ENCODE data around the gene AFF3. TPM values are rescaled to one million over a fixed set of nuclear protein-coding genes. Genes with fewer than 3 reads are reported as not detected.
A peak's percentile ranks its signal among the peaks of the same experiment; 100 is the strongest.

The AFF3 gene
- total and polyA plus RNA-seq, 2 experiments from 2014 or later, result 12.0 to 12.8 TPM

DNA sequence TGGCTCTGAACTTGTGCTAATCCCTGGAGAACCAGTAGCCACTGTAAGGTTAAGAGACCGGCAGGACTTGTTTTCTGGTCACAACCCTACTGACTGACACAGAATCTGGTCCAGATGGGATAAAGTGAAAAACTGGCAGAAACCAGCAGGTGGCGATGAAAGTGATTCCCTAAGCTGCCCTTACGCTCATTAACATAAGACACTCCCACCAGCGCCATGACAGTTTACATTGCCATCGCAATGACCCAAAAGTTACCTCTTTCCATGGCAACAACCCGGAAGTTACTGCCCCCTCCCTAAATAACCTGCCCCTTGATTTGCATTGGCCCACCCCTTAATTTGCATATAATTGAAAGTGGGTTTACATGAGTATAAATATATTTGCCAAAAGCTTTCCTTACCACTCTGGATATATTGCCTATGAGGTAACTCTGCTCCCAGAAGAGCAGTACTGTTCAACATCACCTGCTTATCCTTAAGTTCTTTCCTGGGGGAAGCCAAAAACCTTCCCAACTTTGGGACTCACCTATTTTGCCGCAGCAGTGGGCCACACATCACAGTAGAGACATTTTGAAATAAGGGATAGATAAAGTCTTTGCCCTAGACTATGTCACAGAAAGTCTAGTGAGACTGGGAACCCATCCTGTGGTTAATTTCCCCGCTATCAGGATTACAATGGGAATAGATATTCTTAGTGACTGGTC lies 35.8 kb upstream of the AFF3 start:
- H3K4me3 ChIP-seq, result no peak overlapping the region
- no peak overlapping the region for H3K27ac ChIP-seq
- H3K36me3 ChIP-seq, result no peaks in the 10 kb centered on the region
- TF ChIP-seq, protein P1, sequence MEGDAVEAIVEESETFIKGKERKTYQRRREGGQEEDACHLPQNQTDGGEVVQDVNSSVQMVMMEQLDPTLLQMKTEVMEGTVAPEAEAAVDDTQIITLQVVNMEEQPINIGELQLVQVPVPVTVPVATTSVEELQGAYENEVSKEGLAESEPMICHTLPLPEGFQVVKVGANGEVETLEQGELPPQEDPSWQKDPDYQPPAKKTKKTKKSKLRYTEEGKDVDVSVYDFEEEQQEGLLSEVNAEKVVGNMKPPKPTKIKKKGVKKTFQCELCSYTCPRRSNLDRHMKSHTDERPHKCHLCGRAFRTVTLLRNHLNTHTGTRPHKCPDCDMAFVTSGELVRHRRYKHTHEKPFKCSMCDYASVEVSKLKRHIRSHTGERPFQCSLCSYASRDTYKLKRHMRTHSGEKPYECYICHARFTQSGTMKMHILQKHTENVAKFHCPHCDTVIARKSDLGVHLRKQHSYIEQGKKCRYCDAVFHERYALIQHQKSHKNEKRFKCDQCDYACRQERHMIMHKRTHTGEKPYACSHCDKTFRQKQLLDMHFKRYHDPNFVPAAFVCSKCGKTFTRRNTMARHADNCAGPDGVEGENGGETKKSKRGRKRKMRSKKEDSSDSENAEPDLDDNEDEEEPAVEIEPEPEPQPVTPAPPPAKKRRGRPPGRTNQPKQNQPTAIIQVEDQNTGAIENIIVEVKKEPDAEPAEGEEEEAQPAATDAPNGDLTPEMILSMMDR (IDR thresholded peaks at IDR 0.05; ENCODE audit: low read depth, low read length), result peak; percentile 38
- H3K27me3 ChIP-seq, result no peaks in the 10 kb centered on the region
- DNase-seq (ENCODE audit: low read depth in 1 of 2, low spot score in 1 of 2), result peak; percentile 53 to 60
- peaks cover 5% of the 10 kb centered on the region for H3K4me1 ChIP-seq (ENCODE audit: low read depth)
- H3K9me3 ChIP-seq (ENCODE audit: low read depth), result no peaks in the 10 kb centered on the region

DNA sequence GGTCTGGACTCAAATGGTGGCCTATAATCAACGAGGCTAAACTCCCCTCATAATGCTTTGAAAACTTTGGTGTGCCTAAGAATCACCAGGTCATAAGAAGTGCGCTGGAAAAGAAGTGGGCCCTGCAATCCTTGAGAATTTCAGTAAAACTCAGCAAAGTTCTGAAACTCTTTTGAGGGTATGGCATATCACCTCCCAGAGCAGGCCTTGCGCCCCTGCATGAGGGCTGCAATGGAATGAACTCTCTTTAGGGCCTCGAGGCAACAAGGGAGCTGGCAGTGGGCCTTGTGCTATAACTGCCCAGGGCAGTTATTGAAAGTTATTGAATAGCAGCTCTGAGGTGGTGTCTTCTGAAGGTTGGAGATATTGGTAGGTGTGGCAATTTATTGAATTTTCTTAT lies 34.5 kb upstream of the AFF3 start:
- DNase-seq (ENCODE audit: low read depth in 1 of 2, low spot score in 1 of 2), result no peak
- Histone ChIP-seq H3K27me3 (no peaks in the 10 kb centered on the region), H3K4me1 (ENCODE audit: low read depth) (no peaks in the 10 kb centered on the region), H3K36me3 (no peaks in the 10 kb centered on the region), H3K27ac (no peak overlapping the region), H3K9me3 (ENCODE audit: low read depth) (no peaks in the 10 kb centered on the region), H3K4me3 (no peak overlapping the region)
- TF ChIP-seq, protein P1 (IDR thresholded peaks at IDR 0.05; ENCODE audit: low read depth, low read length), result no peak

DNA sequence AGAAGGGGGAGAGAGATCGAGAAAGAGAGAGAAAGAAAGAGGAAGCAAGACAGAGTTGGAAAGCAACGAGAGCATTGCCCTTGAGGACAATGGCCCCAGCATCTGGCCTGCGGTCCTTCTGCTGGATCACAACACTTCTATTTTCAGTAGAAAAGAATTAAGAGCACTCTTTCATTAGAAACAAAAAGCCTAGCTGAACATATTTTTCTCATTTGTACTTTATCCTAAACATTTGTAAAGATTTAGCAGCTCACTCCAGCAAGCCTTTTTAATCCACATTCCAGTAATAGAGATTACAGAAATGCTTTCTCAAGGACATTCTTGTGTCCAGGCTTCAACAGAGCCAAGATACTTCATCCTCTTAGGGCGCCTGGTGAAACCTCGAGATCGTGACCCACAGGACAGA lies 31.6 kb upstream of the AFF3 start:
- DNase-seq (ENCODE audit: low read depth in 1 of 2, low spot score in 1 of 2), result no peak
- Histone ChIP-seq H3K27me3 (no peaks in the 10 kb centered on the region), H3K4me1 (ENCODE audit: low read depth) (no peaks in the 10 kb centered on the region), H3K36me3 (no peaks in the 10 kb centered on the region), H3K9me3 (ENCODE audit: low read depth) (no peaks in the 10 kb centered on the region), H3K4me3 (no peak overlapping the region), H3K27ac (no peak overlapping the region)
- TF ChIP-seq, protein P1 (IDR thresholded peaks at IDR 0.05; ENCODE audit: low read depth, low read length), result no peak

DNA sequence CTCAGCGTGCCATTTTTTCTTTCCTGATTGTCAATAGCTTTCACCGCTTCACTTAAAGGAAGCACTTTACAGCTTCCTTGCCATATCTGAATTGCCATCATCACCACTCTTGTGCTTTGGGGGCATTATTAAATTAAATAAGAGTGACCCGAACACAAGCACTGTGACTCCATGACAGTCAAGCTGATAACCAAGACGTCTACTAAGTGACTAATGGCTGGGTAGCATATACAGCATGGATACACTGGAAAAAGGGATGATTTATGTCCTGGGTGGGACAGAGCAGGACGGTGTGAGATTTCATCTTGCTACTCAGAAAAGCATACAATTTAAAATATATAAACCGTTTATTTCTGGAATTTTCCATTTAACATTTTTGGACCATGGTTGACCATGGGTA lies 24.3 kb upstream of the AFF3 start:
- Histone ChIP-seq H3K27ac (no peak overlapping the region), H3K36me3 (no peaks in the 10 kb centered on the region), H3K27me3 (no peaks in the 10 kb centered on the region), H3K4me3 (no peak overlapping the region), H3K9me3 (ENCODE audit: low read depth) (no peaks in the 10 kb centered on the region), H3K4me1 (ENCODE audit: low read depth) (no peaks in the 10 kb centered on the region)
- TF ChIP-seq, protein P1 (IDR thresholded peaks at IDR 0.05; ENCODE audit: low read depth, low read length), result no peak
- no peak for DNase-seq (ENCODE audit: low read depth in 1 of 2, low spot score in 1 of 2)

DNA sequence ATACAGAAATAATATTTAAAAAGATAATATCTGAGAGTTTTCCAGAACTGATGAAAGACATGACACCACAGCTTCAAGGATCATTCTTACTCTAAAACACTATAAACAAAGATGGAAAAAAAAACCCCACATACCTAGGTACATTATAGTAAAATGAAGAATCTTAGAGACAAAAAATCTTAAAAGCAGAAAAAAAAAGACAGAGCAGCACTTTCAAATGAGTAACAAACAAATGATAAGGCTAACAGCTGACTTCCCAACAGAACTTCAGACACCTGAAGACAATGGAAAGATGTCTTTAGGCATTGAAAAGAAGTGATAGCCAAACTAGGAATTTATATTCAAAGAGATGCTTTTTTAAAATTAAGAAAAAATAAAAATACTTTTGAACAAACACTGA lies 21.2 kb upstream of the AFF3 start:
- DNase-seq (ENCODE audit: low read depth in 1 of 2, low spot score in 1 of 2), result no peak
- Histone ChIP-seq H3K9me3 (ENCODE audit: low read depth) (no peaks in the 10 kb centered on the region), H3K27ac (no peak overlapping the region), H3K36me3 (no peaks in the 10 kb centered on the region), H3K27me3 (no peaks in the 10 kb centered on the region), H3K4me3 (no peak overlapping the region), H3K4me1 (ENCODE audit: low read depth) (no peaks in the 10 kb centered on the region)
- TF ChIP-seq, protein P1 (IDR thresholded peaks at IDR 0.05; ENCODE audit: low read depth, low read length), result no peak

Data from cardiac muscle cell (in vitro differentiated cells and primary cell).